ENCODE data around the gene LDLRAD4.
"Not testable (repeated sequence)": the region's sequence is repeated elsewhere in the genome, so short reads cannot be mapped to it uniquely, and the experiment has no call there.

Gene LDLRAD4

GRCh38 chr18:13585379-13586153 is 367.0 kb downstream of the LDLRAD4 start:
- no peak for DNase-seq

GRCh38 chr18:13587001-13587400 is 368.4 kb downstream of the LDLRAD4 start:
- DNase-seq: no peak

- DNase-seq: no peak
These were observed 368.9 kb downstream of the LDLRAD4 start for GRCh38 chr18:13587477-13587876.

GRCh38 chr18:13587937-13588336 is 369.4 kb downstream of the LDLRAD4 start:
- DNase-seq: no peak

GRCh38 chr18:13589316-13589715 is 370.8 kb downstream of the LDLRAD4 start:
- no peak for DNase-seq

- DNase-seq: no peak
These were observed 371.4 kb downstream of the LDLRAD4 start for GRCh38 chr18:13589943-13590342.

- DNase-seq: no peak
These were observed 373.7 kb downstream of the LDLRAD4 start for GRCh38 chr18:13592246-13592645.

- DNase-seq: no peak
These were observed 376.0 kb downstream of the LDLRAD4 start for GRCh38 chr18:13594551-13594950.

- DNase-seq: no peak
These were observed 378.5 kb downstream of the LDLRAD4 start for GRCh38 chr18:13597068-13597467.

GRCh38 chr18:13598591-13598990 is 380.0 kb downstream of the LDLRAD4 start:
- DNase-seq: no peak

- DNase-seq: no peak
These were observed 380.5 kb downstream of the LDLRAD4 start for GRCh38 chr18:13599031-13599430.

- DNase-seq: no peak
These were observed 384.9 kb downstream of the LDLRAD4 start for GRCh38 chr18:13603304-13604019.

- DNase-seq: no peak
These were observed 386.2 kb downstream of the LDLRAD4 start for GRCh38 chr18:13604786-13605185.

GRCh38 chr18:13605477-13605876 is 386.9 kb downstream of the LDLRAD4 start:
- DNase-seq: no peak

- no peak for DNase-seq
These were observed 387.3 kb downstream of the LDLRAD4 start for GRCh38 chr18:13605901-13606300.

GRCh38 chr18:13606604-13607254 is 388.2 kb downstream of the LDLRAD4 start:
- DNase-seq: no peak

GRCh38 chr18:13608024-13608562 is 389.5 kb downstream of the LDLRAD4 start:
- DNase-seq: not testable (repeated sequence)

GRCh38 chr18:13608791-13609532 is 390.4 kb downstream of the LDLRAD4 start:
- DNase-seq: no peak

- DNase-seq: no peak
These were observed 392.1 kb downstream of the LDLRAD4 start for GRCh38 chr18:13610555-13611141.

- peak; percentile 72 to 89 for DNase-seq
These were observed 392.6 kb downstream of the LDLRAD4 start for GRCh38 chr18:13611142-13611600.

GRCh38 chr18:13611601-13612195 is 393.1 kb downstream of the LDLRAD4 start:
- peak; percentile 72 to 79 for DNase-seq

All from hippocampal formation (tissue), 2 donors.